ENCODE data around the gene ASPRV1.

The ASPRV1 gene

GRCh38 chr2:69965756-69966445 lies 4.5 kb upstream of the ASPRV1 start:
- H3K56ac ChIP-seq (ENCODE audit: low read length) = no peak overlapping the region
- no peaks in the 10 kb centered on the region for H3K79me2 ChIP-seq (ENCODE audit: control insufficient read depth, insufficient read depth, low read length)
- no peaks in the 10 kb centered on the region for H3K79me1 ChIP-seq (ENCODE audit: low read length)
- H2BK120ac ChIP-seq (ENCODE audit: low read depth, low read length) = no peak overlapping the region
- H3K27me3 ChIP-seq (ENCODE audit: insufficient read depth, low read length, poor library complexity) = no peaks in the 10 kb centered on the region
- no peak overlapping the region for H3K9ac ChIP-seq (ENCODE audit: low read length)
- WGBS (ENCODE audit: extremely low coverage, insufficient coverage, low lambda C conversion rate) = no CpG with 5 or more reads among the region's 8 CpGs
- no peak overlapping the region for H2AK5ac ChIP-seq (ENCODE audit: low read length)
- no peaks in the 10 kb centered on the region for H3K4me1 ChIP-seq (ENCODE audit: control insufficient read depth, low read depth, low read length)
- H3K23ac ChIP-seq (ENCODE audit: low read length) = no peak overlapping the region
- no peak overlapping the region for H3K27ac ChIP-seq (ENCODE audit: low read depth, low read length)
- DNase-seq = no peak
- no peak overlapping the region for H2BK15ac ChIP-seq (replicated peaks; ENCODE audit: low read depth)
- H3K4ac ChIP-seq (ENCODE audit: low read depth, low read length) = no peak overlapping the region
- no peak overlapping the region for H4K5ac ChIP-seq (ENCODE audit: low read length)
- H3K18ac ChIP-seq (ENCODE audit: low read length) = no peak overlapping the region
- no peak overlapping the region for H2BK5ac ChIP-seq (ENCODE audit: low read length)
- no peak overlapping the region for H3K4me2 ChIP-seq (ENCODE audit: low read length)
- H3K4me3 ChIP-seq (ENCODE audit: low read length) = no peak overlapping the region
- no peaks in the 10 kb centered on the region for H3K36me3 ChIP-seq (ENCODE audit: control insufficient read depth, insufficient read depth, low read length)
- H4K8ac ChIP-seq (ENCODE audit: low read depth, low read length) = no peak overlapping the region

GRCh38 chr2:69964353-69964841 lies 3.0 kb upstream of the ASPRV1 start:
- Histone ChIP-seq H3K79me2 (ENCODE audit: control insufficient read depth, insufficient read depth, low read length) (no peaks in the 10 kb centered on the region), H2BK120ac (ENCODE audit: low read depth, low read length) (no peak overlapping the region), H3K56ac (ENCODE audit: low read length) (no peak overlapping the region), H3K4ac (ENCODE audit: low read depth, low read length) (no peak overlapping the region), H3K4me1 (ENCODE audit: control insufficient read depth, low read depth, low read length) (no peaks in the 10 kb centered on the region), H3K9ac (ENCODE audit: low read length) (no peak overlapping the region), H4K5ac (ENCODE audit: low read length) (no peak overlapping the region), H3K23ac (ENCODE audit: low read length) (peak overlapping the region; percentile 34), H3K18ac (ENCODE audit: low read length) (no peak overlapping the region), H2BK5ac (ENCODE audit: low read length) (no peak overlapping the region), H2BK15ac (replicated peaks; ENCODE audit: low read depth) (no peak overlapping the region), H2AK5ac (ENCODE audit: low read length) (no peak overlapping the region), H3K4me3 (ENCODE audit: low read length) (no peak overlapping the region), H3K4me2 (ENCODE audit: low read length) (no peak overlapping the region), H3K27ac (ENCODE audit: low read depth, low read length) (no peak overlapping the region), H3K27me3 (ENCODE audit: insufficient read depth, low read length, poor library complexity) (no peaks in the 10 kb centered on the region), H3K79me1 (ENCODE audit: low read length) (no peaks in the 10 kb centered on the region), H3K36me3 (ENCODE audit: control insufficient read depth, insufficient read depth, low read length) (no peaks in the 10 kb centered on the region), H4K8ac (ENCODE audit: low read depth, low read length) (no peak overlapping the region)
- WGBS (ENCODE audit: extremely low coverage, insufficient coverage, low lambda C conversion rate) = no CpG with 5 or more reads among the region's 7 CpGs
- no peak for DNase-seq

- H2BK5ac ChIP-seq (ENCODE audit: low read length) = no peak overlapping the region
- no peak overlapping the region for H2BK15ac ChIP-seq (replicated peaks; ENCODE audit: low read depth)
- H3K36me3 ChIP-seq (ENCODE audit: control insufficient read depth, insufficient read depth, low read length) = no peaks in the 10 kb centered on the region
- H4K5ac ChIP-seq (ENCODE audit: low read length) = no peak overlapping the region
- H2AK5ac ChIP-seq (ENCODE audit: low read length) = no peak overlapping the region
- no peaks in the 10 kb centered on the region for H3K79me2 ChIP-seq (ENCODE audit: control insufficient read depth, insufficient read depth, low read length)
- H3K27me3 ChIP-seq (ENCODE audit: insufficient read depth, low read length, poor library complexity) = no peaks in the 10 kb centered on the region
- H3K4me3 ChIP-seq (ENCODE audit: low read length) = no peak overlapping the region
- no peak overlapping the region for H3K56ac ChIP-seq (ENCODE audit: low read length)
- no peak overlapping the region for H3K4ac ChIP-seq (ENCODE audit: low read depth, low read length)
- H3K27ac ChIP-seq (ENCODE audit: low read depth, low read length) = no peak overlapping the region
- DNase-seq = no peak
- H3K23ac ChIP-seq (ENCODE audit: low read length) = no peak overlapping the region
- WGBS (ENCODE audit: extremely low coverage, insufficient coverage, low lambda C conversion rate) = no CpG with 5 or more reads among the region's 8 CpGs
- H3K9ac ChIP-seq (ENCODE audit: low read length) = no peak overlapping the region
- no peak overlapping the region for H3K4me2 ChIP-seq (ENCODE audit: low read length)
- H3K79me1 ChIP-seq (ENCODE audit: low read length) = no peaks in the 10 kb centered on the region
- no peaks in the 10 kb centered on the region for H3K4me1 ChIP-seq (ENCODE audit: control insufficient read depth, low read depth, low read length)
- no peak overlapping the region for H4K8ac ChIP-seq (ENCODE audit: low read depth, low read length)
- no peak overlapping the region for H3K18ac ChIP-seq (ENCODE audit: low read length)
- H2BK120ac ChIP-seq (ENCODE audit: low read depth, low read length) = no peak overlapping the region
Measured at GRCh38 chr2:69962986-69963730, 1.7 kb upstream of the ASPRV1 start.

GRCh38 chr2:69960821-69961220 lies 610 bp downstream of the ASPRV1 start:
- Histone ChIP-seq H2BK120ac (ENCODE audit: low read depth, low read length) (no peak overlapping the region), H3K79me2 (ENCODE audit: control insufficient read depth, insufficient read depth, low read length) (no peaks in the 10 kb centered on the region), H4K8ac (ENCODE audit: low read depth, low read length) (no peak overlapping the region), H3K56ac (ENCODE audit: low read length) (no peak overlapping the region), H3K4ac (ENCODE audit: low read depth, low read length) (no peak overlapping the region), H3K36me3 (ENCODE audit: control insufficient read depth, insufficient read depth, low read length) (no peaks in the 10 kb centered on the region), H3K27ac (ENCODE audit: low read depth, low read length) (no peak overlapping the region), H3K4me3 (ENCODE audit: low read length) (no peak overlapping the region), H2AK5ac (ENCODE audit: low read length) (no peak overlapping the region), H3K9ac (ENCODE audit: low read length) (no peak overlapping the region), H2BK5ac (ENCODE audit: low read length) (no peak overlapping the region), H3K27me3 (ENCODE audit: insufficient read depth, low read length, poor library complexity) (no peaks in the 10 kb centered on the region), H3K23ac (ENCODE audit: low read length) (no peak overlapping the region), H3K4me1 (ENCODE audit: control insufficient read depth, low read depth, low read length) (no peaks in the 10 kb centered on the region), H2BK15ac (replicated peaks; ENCODE audit: low read depth) (no peak overlapping the region), H3K4me2 (ENCODE audit: low read length) (no peak overlapping the region), H4K5ac (ENCODE audit: low read length) (no peak overlapping the region), H3K79me1 (ENCODE audit: low read length) (no peaks in the 10 kb centered on the region), H3K18ac (ENCODE audit: low read length) (no peak overlapping the region)
- no peak for DNase-seq
- no CpG with 5 or more reads among the region's 6 CpGs for WGBS (ENCODE audit: extremely low coverage, insufficient coverage, low lambda C conversion rate)

GRCh38 chr2:69959425-69959824 lies 2.0 kb downstream of the ASPRV1 start:
- Histone ChIP-seq H3K56ac (ENCODE audit: low read length) (no peak overlapping the region), H3K4me1 (ENCODE audit: control insufficient read depth, low read depth, low read length) (no peaks in the 10 kb centered on the region), H3K27me3 (ENCODE audit: insufficient read depth, low read length, poor library complexity) (no peaks in the 10 kb centered on the region), H3K79me2 (ENCODE audit: control insufficient read depth, insufficient read depth, low read length) (no peaks in the 10 kb centered on the region), H3K27ac (ENCODE audit: low read depth, low read length) (no peak overlapping the region), H3K4me2 (ENCODE audit: low read length) (no peak overlapping the region), H2BK5ac (ENCODE audit: low read length) (no peak overlapping the region), H3K4ac (ENCODE audit: low read depth, low read length) (no peak overlapping the region), H2BK120ac (ENCODE audit: low read depth, low read length) (no peak overlapping the region), H2AK5ac (ENCODE audit: low read length) (no peak overlapping the region), H3K4me3 (ENCODE audit: low read length) (no peak overlapping the region), H3K18ac (ENCODE audit: low read length) (no peak overlapping the region), H3K9ac (ENCODE audit: low read length) (no peak overlapping the region), H4K5ac (ENCODE audit: low read length) (no peak overlapping the region), H3K23ac (ENCODE audit: low read length) (no peak overlapping the region), H2BK15ac (replicated peaks; ENCODE audit: low read depth) (no peak overlapping the region), H3K79me1 (ENCODE audit: low read length) (no peaks in the 10 kb centered on the region), H3K36me3 (ENCODE audit: control insufficient read depth, insufficient read depth, low read length) (no peaks in the 10 kb centered on the region), H4K8ac (ENCODE audit: low read depth, low read length) (no peak overlapping the region)
- DNase-seq = no peak
- no CpG with 5 or more reads among the region's 5 CpGs for WGBS (ENCODE audit: extremely low coverage, insufficient coverage, low lambda C conversion rate)
